ENCODE measurements around the gene PTEN.
"Not testable (repeated sequence)": the region's sequence is repeated elsewhere in the genome, so short reads cannot be mapped to it uniquely, and the experiment has no call there.

The PTEN gene

DNA sequence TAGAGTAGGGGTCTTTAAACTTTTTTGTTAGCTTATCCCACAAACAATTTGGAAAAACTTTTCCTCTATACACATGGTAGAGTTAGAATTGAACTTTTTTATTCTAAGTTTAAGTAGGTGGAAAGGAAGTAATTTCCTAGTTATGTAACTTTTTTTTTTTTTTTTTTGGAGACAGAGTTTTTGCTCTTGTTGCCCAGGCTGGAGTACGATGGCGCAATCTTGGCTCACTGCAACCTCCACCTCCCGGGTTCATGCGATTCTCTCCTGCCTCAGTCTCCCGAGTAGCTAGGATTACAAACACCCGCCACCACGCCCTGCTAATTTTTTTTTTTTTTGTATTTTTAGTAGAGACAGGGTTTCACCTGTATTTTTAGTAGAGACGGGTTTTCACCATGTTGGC is 16.7 kb upstream of the PTEN start:
- not testable (repeated sequence) for DNase-seq (ENCODE audit: low read depth); H3K9me3 ChIP-seq (ENCODE audit: control insufficient read depth, low read length); H3K4me3 ChIP-seq (ENCODE audit: low read length); H3K36me3 ChIP-seq (ENCODE audit: control insufficient read depth, insufficient read depth, low read length, severe bottlenecking); H3K9ac ChIP-seq (ENCODE audit: low read length); H3K27me3 ChIP-seq (replicated peaks; ENCODE audit: control insufficient read depth, insufficient read depth, low read length)
- peaks cover 13% of the 10 kb centered on the region for H3K4me1 ChIP-seq (ENCODE audit: control insufficient read depth, insufficient read depth, low read length)

DNA sequence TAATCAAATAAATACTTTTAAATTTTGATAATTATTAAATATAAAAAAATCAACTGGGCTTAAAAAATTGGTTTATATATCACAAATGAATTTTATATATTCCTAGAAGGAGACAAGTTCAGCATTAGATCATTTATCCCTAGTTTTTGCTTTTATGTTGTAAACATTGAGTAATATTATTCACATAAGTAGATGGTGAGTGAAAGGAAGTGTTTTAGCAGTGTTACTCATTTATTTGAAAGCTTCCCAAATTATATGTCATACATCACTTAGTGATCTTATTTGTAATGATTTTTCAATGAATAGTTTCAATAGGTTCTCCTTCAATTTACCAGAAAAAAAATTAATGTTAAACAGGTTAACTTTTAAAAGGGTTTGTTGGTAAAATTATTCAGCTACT is 15.9 kb upstream of the PTEN start:
- Histone ChIP-seq H3K4me1 (ENCODE audit: control insufficient read depth, insufficient read depth, low read length) (peaks cover 11% of the 10 kb centered on the region), H3K27me3 (replicated peaks; ENCODE audit: control insufficient read depth, insufficient read depth, low read length) (no peaks in the 10 kb centered on the region), H3K9ac (ENCODE audit: low read length) (no peak overlapping the region), H3K36me3 (ENCODE audit: control insufficient read depth, insufficient read depth, low read length, severe bottlenecking) (no peaks in the 10 kb centered on the region), H3K4me3 (ENCODE audit: low read length) (no peak overlapping the region), H3K9me3 (ENCODE audit: control insufficient read depth, low read length) (no peaks in the 10 kb centered on the region)
- DNase-seq (ENCODE audit: low read depth), result no peak

DNA sequence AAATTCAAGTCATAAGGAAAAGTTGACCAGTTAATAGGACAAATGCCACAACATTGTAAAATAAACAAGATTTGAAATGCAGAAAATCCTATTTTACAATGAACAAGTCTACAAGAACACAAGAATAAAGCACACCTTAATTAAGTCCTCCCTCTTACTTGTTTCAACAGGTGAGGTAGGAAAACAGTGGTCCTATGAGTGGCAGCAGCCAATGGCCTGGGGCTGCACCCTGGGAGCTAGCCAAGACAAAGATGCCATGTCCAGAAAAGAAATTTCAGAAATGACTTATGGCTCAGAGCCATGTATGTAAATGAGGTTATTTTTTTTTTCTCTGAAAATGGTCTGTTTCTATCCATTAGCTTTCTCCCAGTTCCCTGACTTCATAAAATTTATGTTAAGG is 14.4 kb upstream of the PTEN start:
- H3K4me1 ChIP-seq (ENCODE audit: control insufficient read depth, insufficient read depth, low read length), result no peaks in the 10 kb centered on the region
- H3K4me3 ChIP-seq (ENCODE audit: low read length), result no peak overlapping the region
- H3K36me3 ChIP-seq (ENCODE audit: control insufficient read depth, insufficient read depth, low read length, severe bottlenecking), result no peaks in the 10 kb centered on the region
- no peak for DNase-seq (ENCODE audit: low read depth)
- H3K9ac ChIP-seq (ENCODE audit: low read length), result no peak overlapping the region
- H3K27me3 ChIP-seq (replicated peaks; ENCODE audit: control insufficient read depth, insufficient read depth, low read length), result no peaks in the 10 kb centered on the region
- no peaks in the 10 kb centered on the region for H3K9me3 ChIP-seq (ENCODE audit: control insufficient read depth, low read length)

GRCh38 chr10:87850742-87851205 is 12.7 kb upstream of the PTEN start:
- no peaks in the 10 kb centered on the region for H3K4me1 ChIP-seq (ENCODE audit: control insufficient read depth, insufficient read depth, low read length)
- H3K9ac ChIP-seq (ENCODE audit: low read length), result no peak overlapping the region
- H3K27me3 ChIP-seq (replicated peaks; ENCODE audit: control insufficient read depth, insufficient read depth, low read length), result no peaks in the 10 kb centered on the region
- no peaks in the 10 kb centered on the region for H3K36me3 ChIP-seq (ENCODE audit: control insufficient read depth, insufficient read depth, low read length, severe bottlenecking)
- H3K9me3 ChIP-seq (ENCODE audit: control insufficient read depth, low read length), result no peaks in the 10 kb centered on the region
- peak; percentile 79 for DNase-seq (ENCODE audit: low read depth)
- H3K4me3 ChIP-seq (ENCODE audit: low read length), result no peak overlapping the region

- no peaks in the 10 kb centered on the region for H3K4me1 ChIP-seq (ENCODE audit: control insufficient read depth, insufficient read depth, low read length)
- DNase-seq (ENCODE audit: low read depth), result no peak
- no peak overlapping the region for H3K4me3 ChIP-seq (ENCODE audit: low read length)
- no peak overlapping the region for H3K9ac ChIP-seq (ENCODE audit: low read length)
- no peaks in the 10 kb centered on the region for H3K27me3 ChIP-seq (replicated peaks; ENCODE audit: control insufficient read depth, insufficient read depth, low read length)
- no peaks in the 10 kb centered on the region for H3K36me3 ChIP-seq (ENCODE audit: control insufficient read depth, insufficient read depth, low read length, severe bottlenecking)
- H3K9me3 ChIP-seq (ENCODE audit: control insufficient read depth, low read length), result no peaks in the 10 kb centered on the region
Measured at GRCh38 chr10:87852089-87852488, 11.3 kb upstream of the PTEN start.

DNA sequence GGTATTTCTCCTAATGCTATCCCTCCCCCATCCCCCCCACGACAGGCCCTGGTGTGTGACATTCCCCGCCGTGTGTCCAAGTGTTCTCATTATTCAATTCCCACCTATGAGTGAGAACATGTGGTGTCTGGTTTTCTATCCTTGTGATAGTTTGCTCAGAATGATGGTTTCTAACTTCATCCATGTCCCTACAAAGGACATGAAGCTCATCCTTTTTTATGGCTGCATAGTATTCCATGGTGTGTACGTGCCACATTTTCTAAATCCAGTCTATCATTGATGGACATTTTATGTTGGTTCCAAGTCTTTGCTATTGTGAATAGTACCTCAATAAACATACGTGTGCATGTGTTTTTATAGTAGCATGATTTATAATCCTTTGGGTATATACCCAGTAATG is 8.2 kb upstream of the PTEN start:
- not testable (repeated sequence) for H3K4me1 ChIP-seq (ENCODE audit: control insufficient read depth, insufficient read depth, low read length); DNase-seq (ENCODE audit: low read depth); H3K4me3 ChIP-seq (ENCODE audit: low read length); H3K27me3 ChIP-seq (replicated peaks; ENCODE audit: control insufficient read depth, insufficient read depth, low read length); H3K9ac ChIP-seq (ENCODE audit: low read length); H3K36me3 ChIP-seq (ENCODE audit: control insufficient read depth, insufficient read depth, low read length, severe bottlenecking); H3K9me3 ChIP-seq (ENCODE audit: control insufficient read depth, low read length)

DNA sequence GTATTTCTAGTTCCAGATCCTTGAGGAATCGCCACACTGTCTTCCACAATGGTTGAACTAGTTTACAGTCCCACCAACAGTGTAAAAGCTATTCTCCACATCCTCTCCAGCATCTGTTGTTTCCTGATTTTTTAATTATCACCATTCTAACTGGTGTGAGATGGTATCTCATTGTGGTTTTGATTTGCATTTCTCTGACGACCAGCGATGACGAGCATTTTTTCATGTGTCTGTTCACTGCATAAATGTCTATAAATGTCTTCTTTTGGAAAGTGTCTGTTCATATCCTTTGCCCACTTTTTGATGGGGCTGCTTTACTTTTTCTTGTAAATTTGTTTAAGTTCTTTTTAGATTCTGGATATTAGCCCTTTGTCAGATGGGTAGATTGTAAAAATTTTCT is 7.8 kb upstream of the PTEN start:
- H3K27me3 ChIP-seq (replicated peaks; ENCODE audit: control insufficient read depth, insufficient read depth, low read length); H3K9ac ChIP-seq (ENCODE audit: low read length); H3K36me3 ChIP-seq (ENCODE audit: control insufficient read depth, insufficient read depth, low read length, severe bottlenecking); H3K4me3 ChIP-seq (ENCODE audit: low read length); DNase-seq (ENCODE audit: low read depth); H3K9me3 ChIP-seq (ENCODE audit: control insufficient read depth, low read length); H3K4me1 ChIP-seq (ENCODE audit: control insufficient read depth, insufficient read depth, low read length): not testable (repeated sequence)

GRCh38 chr10:87860156-87860795 is 3.1 kb upstream of the PTEN start:
- Histone ChIP-seq H3K36me3 (ENCODE audit: control insufficient read depth, insufficient read depth, low read length, severe bottlenecking) (no peaks in the 10 kb centered on the region), H3K4me3 (ENCODE audit: low read length) (no peak overlapping the region), H3K9ac (ENCODE audit: low read length) (no peak overlapping the region), H3K27me3 (replicated peaks; ENCODE audit: control insufficient read depth, insufficient read depth, low read length) (no peaks in the 10 kb centered on the region), H3K4me1 (ENCODE audit: control insufficient read depth, insufficient read depth, low read length) (peaks cover 11% of the 10 kb centered on the region), H3K9me3 (ENCODE audit: control insufficient read depth, low read length) (no peaks in the 10 kb centered on the region)
- peak; percentile 78 for DNase-seq (ENCODE audit: low read depth)

GRCh38 chr10:87860816-87861403 is 2.5 kb upstream of the PTEN start:
- Histone ChIP-seq H3K9ac (ENCODE audit: low read length) (no peak overlapping the region), H3K36me3 (ENCODE audit: control insufficient read depth, insufficient read depth, low read length, severe bottlenecking) (no peaks in the 10 kb centered on the region), H3K27me3 (replicated peaks; ENCODE audit: control insufficient read depth, insufficient read depth, low read length) (no peaks in the 10 kb centered on the region), H3K9me3 (ENCODE audit: control insufficient read depth, low read length) (no peaks in the 10 kb centered on the region), H3K4me3 (ENCODE audit: low read length) (peak overlapping the region; percentile 98), H3K4me1 (ENCODE audit: control insufficient read depth, insufficient read depth, low read length) (peaks cover 11% of the 10 kb centered on the region)
- no peak for DNase-seq (ENCODE audit: low read depth)

DNA sequence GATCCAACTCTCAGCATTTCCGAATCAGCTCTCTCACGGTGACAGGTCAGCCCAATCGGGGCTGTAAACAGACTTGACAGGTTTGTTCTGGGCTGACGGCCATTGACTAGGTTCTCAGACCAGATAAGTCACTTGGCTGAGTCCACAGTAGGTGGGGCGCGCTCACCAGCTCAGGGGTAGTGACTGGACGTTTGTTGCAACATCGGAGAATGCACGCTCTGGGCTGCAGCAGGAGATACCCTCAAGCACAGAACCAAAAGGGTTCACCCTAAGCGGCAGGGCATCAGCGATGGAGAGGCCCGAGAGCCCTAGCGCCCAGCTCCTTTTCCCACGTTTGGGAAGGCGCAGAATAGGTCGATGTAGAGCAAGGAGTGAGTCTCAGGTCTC is 1.9 kb upstream of the PTEN start:
- H3K4me1 ChIP-seq (ENCODE audit: control insufficient read depth, insufficient read depth, low read length), result peaks cover 11% of the 10 kb centered on the region
- peak overlapping the region; percentile 95 for H3K9ac ChIP-seq (ENCODE audit: low read length)
- no peaks in the 10 kb centered on the region for H3K27me3 ChIP-seq (replicated peaks; ENCODE audit: control insufficient read depth, insufficient read depth, low read length)
- DNase-seq (ENCODE audit: low read depth), result peak; percentile 76
- H3K36me3 ChIP-seq (ENCODE audit: control insufficient read depth, insufficient read depth, low read length, severe bottlenecking), result no peaks in the 10 kb centered on the region
- H3K9me3 ChIP-seq (ENCODE audit: control insufficient read depth, low read length), result no peaks in the 10 kb centered on the region
- H3K4me3 ChIP-seq (ENCODE audit: low read length), result peak overlapping the region; percentile 98

DNA sequence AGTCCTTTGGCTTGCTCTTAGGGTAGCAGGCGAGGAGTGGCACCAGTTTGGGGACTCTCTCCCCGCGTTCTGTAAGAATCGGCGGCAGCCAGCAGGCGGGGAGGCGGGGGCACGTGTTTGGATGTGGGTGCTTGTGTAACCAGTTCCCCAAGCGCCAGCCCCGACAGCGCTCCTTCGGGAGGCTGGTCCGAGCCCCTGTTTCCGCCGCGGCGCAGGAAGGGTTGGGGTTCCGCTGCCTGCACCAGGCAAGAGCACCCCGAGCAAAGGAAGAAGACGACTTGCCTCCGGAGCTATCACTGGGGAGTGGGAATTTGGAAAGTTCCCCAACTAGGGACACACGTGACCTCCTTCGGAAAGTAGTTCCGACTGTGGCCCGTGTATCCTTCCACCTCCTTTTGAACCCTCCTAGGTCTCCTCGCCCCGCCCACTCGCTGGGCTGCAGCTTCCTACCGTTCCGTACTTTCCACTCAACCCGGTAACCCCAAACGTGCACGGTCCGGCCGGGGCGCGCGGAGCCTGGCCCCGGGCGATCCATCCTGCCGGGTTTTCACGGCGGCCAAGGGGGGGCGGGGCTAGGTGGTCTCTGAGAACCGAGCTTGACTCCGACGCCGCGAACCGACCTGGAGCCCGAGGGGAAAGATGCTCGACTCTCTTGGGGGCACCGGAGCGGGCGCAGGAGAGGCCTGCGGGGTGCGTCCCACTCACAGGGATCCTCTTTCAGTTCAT is 1.3 kb upstream of the PTEN start:
- Histone ChIP-seq H3K9ac (ENCODE audit: low read length) (peak overlapping the region; percentile 95), H3K4me1 (ENCODE audit: control insufficient read depth, insufficient read depth, low read length) (peaks cover 11% of the 10 kb centered on the region), H3K9me3 (ENCODE audit: control insufficient read depth, low read length) (no peaks in the 10 kb centered on the region), H3K27me3 (replicated peaks; ENCODE audit: control insufficient read depth, insufficient read depth, low read length) (no peaks in the 10 kb centered on the region), H3K36me3 (ENCODE audit: control insufficient read depth, insufficient read depth, low read length, severe bottlenecking) (no peaks in the 10 kb centered on the region), H3K4me3 (ENCODE audit: low read length) (peak overlapping the region; percentile 98)
- peak; percentile 93 for DNase-seq (ENCODE audit: low read depth)
